ENCODE measurements around the gene LZTS3.
A peak's percentile ranks its signal among the peaks of the same experiment; 100 is the strongest.
"Not testable (repeated sequence)": the region's sequence is repeated elsewhere in the genome, so short reads cannot be mapped to it uniquely, and the experiment has no call there.

Gene LZTS3

GRCh38 chr20:3160418-3160817 lies 12.9 kb downstream of the LZTS3 start (continued):
- TF ChIP-seq ZC3H10 (CRISPR knock-in tag; IDR thresholded peaks at IDR 0.05) (no peak), ZFP30 (CRISPR knock-in tag; IDR thresholded peaks at IDR 0.05) (no peak)

- TF ChIP-seq CREB5 (CRISPR knock-in tag; IDR thresholded peaks at IDR 0.05; ENCODE audit: low read depth), result no peak
- no peak for TF ChIP-seq POU6F1 (CRISPR knock-in tag; IDR thresholded peaks at IDR 0.05; ENCODE audit: borderline replicate concordance, low read depth)
- TF ChIP-seq PPARA (CRISPR knock-in tag; IDR thresholded peaks at IDR 0.05; ENCODE audit: borderline replicate concordance), result no peak
- TF ChIP-seq ZFP3 (CRISPR knock-in tag; IDR thresholded peaks at IDR 0.05), result no peak
- no peak for TF ChIP-seq PATZ1 (CRISPR knock-in tag; IDR thresholded peaks at IDR 0.05; ENCODE audit: borderline replicate concordance)
- no peak for TF ChIP-seq ZNF70 (CRISPR knock-in tag; IDR thresholded peaks at IDR 0.05)
- TF ChIP-seq CSDC2 (CRISPR knock-in tag; IDR thresholded peaks at IDR 0.05), result no peak
- no peak for TF ChIP-seq ISL1 (CRISPR knock-in tag; IDR thresholded peaks at IDR 0.05)
- TF ChIP-seq ZNF8 (CRISPR knock-in tag; IDR thresholded peaks at IDR 0.05), result no peak
- no peak for TF ChIP-seq CSRNP3 (CRISPR knock-in tag; IDR thresholded peaks at IDR 0.05)
- ATAC-seq, result peak; percentile 51
Observed at GRCh38 chr20:3158968-3159431, 14.3 kb downstream of the LZTS3 start.

- no peak for ATAC-seq
- TF ChIP-seq GLIS3 (CRISPR knock-in tag; IDR thresholded peaks at IDR 0.05) (no peak), ZFP3 (CRISPR knock-in tag; IDR thresholded peaks at IDR 0.05) (no peak), PATZ1 (CRISPR knock-in tag; IDR thresholded peaks at IDR 0.05; ENCODE audit: borderline replicate concordance) (no peak), ISL1 (CRISPR knock-in tag; IDR thresholded peaks at IDR 0.05) (no peak), TSHZ2 (CRISPR knock-in tag; IDR thresholded peaks at IDR 0.05) (no peak), RARB (CRISPR knock-in tag; IDR thresholded peaks at IDR 0.05) (no peak)
Observed at GRCh38 chr20:3157817-3158216, 15.5 kb downstream of the LZTS3 start.

- TF ChIP-seq ARNTL (CRISPR knock-in tag; IDR thresholded peaks at IDR 0.05; ENCODE audit: borderline replicate concordance, low read depth) (no peak), POU6F1 (CRISPR knock-in tag; IDR thresholded peaks at IDR 0.05; ENCODE audit: borderline replicate concordance, low read depth) (no peak), CSRNP3 (CRISPR knock-in tag; IDR thresholded peaks at IDR 0.05) (no peak), PPARA (CRISPR knock-in tag; IDR thresholded peaks at IDR 0.05; ENCODE audit: borderline replicate concordance) (no peak), ESRRG (CRISPR knock-in tag; IDR thresholded peaks at IDR 0.05) (no peak)
- no peak for ATAC-seq
Observed at GRCh38 chr20:3156811-3157619, 16.3 kb downstream of the LZTS3 start.

- not testable (repeated sequence) for ATAC-seq
Observed at GRCh38 chr20:3152057-3152644, 21.2 kb downstream of the LZTS3 start.
